OCI-M2 (cell line): ENCODE results near the gene ACTN3.
A peak's percentile ranks its signal among the peaks of the same experiment; 100 is the strongest.
"Not testable (repeated sequence)": the region's sequence is repeated elsewhere in the genome, so short reads cannot be mapped to it uniquely, and the experiment has no call there.

ENCODE experiments used
- DNase-seq: peaks from one replicate; lab custom pipeline; 2025; ENCODE audit not compliant: unreplicated experiment; lab: John Stamatoyannopoulos, UW

Gene ACTN3

GRCh38 chr11:66564538-66564937 lies 17.8 kb downstream of the ACTN3 start:
- DNase-seq = no peak

GRCh38 chr11:66564984-66565383 lies 18.3 kb downstream of the ACTN3 start:
- no peak for DNase-seq

- no peak for DNase-seq
Measured at GRCh38 chr11:66566221-66566620, 19.5 kb downstream of the ACTN3 start.

GRCh38 chr11:66567787-66568123 lies 21.1 kb downstream of the ACTN3 start:
- no peak for DNase-seq

GRCh38 chr11:66568124-66568916 lies 21.6 kb downstream of the ACTN3 start, which contains the start of gene CTSF:
Gene CTSF, minus strand, starts transcription at chr11:66568606. Its CDS starts 120 bp downstream, at chr11:66568486.
- peak; percentile 28 for DNase-seq

- DNase-seq = no peak
Measured at GRCh38 chr11:66569076-66569475, 22.4 kb downstream of the ACTN3 start.

GRCh38 chr11:66570079-66570849 lies 23.6 kb downstream of the ACTN3 start:
- DNase-seq = no peak

- DNase-seq = no peak
Measured at GRCh38 chr11:66570850-66571180, 24.1 kb downstream of the ACTN3 start.

- no peak for DNase-seq
Measured at GRCh38 chr11:66579017-66579606, 32.4 kb downstream of the ACTN3 start.

GRCh38 chr11:66580803-66581202 lies 34.1 kb downstream of the ACTN3 start:
- DNase-seq = no peak

- no peak for DNase-seq
Measured at GRCh38 chr11:66581261-66581660, 34.6 kb downstream of the ACTN3 start.

GRCh38 chr11:66582565-66583147 lies 36.0 kb downstream of the ACTN3 start:
- DNase-seq = not testable (repeated sequence)

- not testable (repeated sequence) for DNase-seq
Measured at GRCh38 chr11:66585447-66585846, 38.7 kb downstream of the ACTN3 start.

GRCh38 chr11:66586136-66586535 lies 39.4 kb downstream of the ACTN3 start:
- DNase-seq = no peak

GRCh38 chr11:66589315-66589714 lies 42.6 kb downstream of the ACTN3 start:
- not testable (repeated sequence) for DNase-seq

- no peak for DNase-seq
Measured at GRCh38 chr11:66589996-66590675, 43.4 kb downstream of the ACTN3 start.

- DNase-seq = no peak
Measured at GRCh38 chr11:66591175-66591574, 44.5 kb downstream of the ACTN3 start.

- DNase-seq = peak; percentile 57
Measured at GRCh38 chr11:66592457-66593302, 46.0 kb downstream of the ACTN3 start, which contains the start of the genes CCDC87 and CCS. Gene CCDC87, minus strand, starts transcription at chr11:66593063. Its CDS starts 48 bp downstream, at chr11:66593015. Gene CCS, plus strand, starts transcription at chr11:66593185. Its CDS starts 77 bp downstream, at chr11:66593262.

- DNase-seq = no peak
Measured at GRCh38 chr11:66593303-66593635, 46.6 kb downstream of the ACTN3 start.

GRCh38 chr11:66593650-66594049 lies 46.9 kb downstream of the ACTN3 start:
- no peak for DNase-seq
